ENCODE measurements around the gene AKAP1.

GRCh38 chr17:57073626-57074025, 11.4 kb upstream of the AKAP1 start:
- TF ChIP-seq, protein P1, sequence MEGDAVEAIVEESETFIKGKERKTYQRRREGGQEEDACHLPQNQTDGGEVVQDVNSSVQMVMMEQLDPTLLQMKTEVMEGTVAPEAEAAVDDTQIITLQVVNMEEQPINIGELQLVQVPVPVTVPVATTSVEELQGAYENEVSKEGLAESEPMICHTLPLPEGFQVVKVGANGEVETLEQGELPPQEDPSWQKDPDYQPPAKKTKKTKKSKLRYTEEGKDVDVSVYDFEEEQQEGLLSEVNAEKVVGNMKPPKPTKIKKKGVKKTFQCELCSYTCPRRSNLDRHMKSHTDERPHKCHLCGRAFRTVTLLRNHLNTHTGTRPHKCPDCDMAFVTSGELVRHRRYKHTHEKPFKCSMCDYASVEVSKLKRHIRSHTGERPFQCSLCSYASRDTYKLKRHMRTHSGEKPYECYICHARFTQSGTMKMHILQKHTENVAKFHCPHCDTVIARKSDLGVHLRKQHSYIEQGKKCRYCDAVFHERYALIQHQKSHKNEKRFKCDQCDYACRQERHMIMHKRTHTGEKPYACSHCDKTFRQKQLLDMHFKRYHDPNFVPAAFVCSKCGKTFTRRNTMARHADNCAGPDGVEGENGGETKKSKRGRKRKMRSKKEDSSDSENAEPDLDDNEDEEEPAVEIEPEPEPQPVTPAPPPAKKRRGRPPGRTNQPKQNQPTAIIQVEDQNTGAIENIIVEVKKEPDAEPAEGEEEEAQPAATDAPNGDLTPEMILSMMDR (IDR thresholded peaks at IDR 0.05): no peak
- no peak for TF ChIP-seq POLR2A (IDR thresholded peaks at IDR 0.05)
